GM12878 (cell line): Measurements from ENCODE around the gene UBASH3B. TPM values are rescaled to one million over a fixed set of nuclear protein-coding genes. Genes with fewer than 3 reads are reported as not detected.

Experiments
- ATAC-seq: fragments of 200-7000 bp; cut with Tn5 transposase; 3 replicates; pipeline ENCODE4 v1.9.1; 2020; ENCODE audit warnings: mild to moderate bottlenecking, moderate library complexity
- BruUV-seq: library from RNA; stranded (reverse); fragments of 400-500 nt; replicated peaks from 2 replicates; lab custom pipeline; 2021; lab: Mats Ljungman, UMichigan
- CTCF ChIA-PET: fragments of 300-600 bp; sonication (Branson Sonifier 250); formaldehyde crosslinking; extraction: SDS; loops from one replicate; lab custom pipeline; 2021; ENCODE audit warnings: inconsistent platforms; lab: Yijun Ruan, JAX
- POLR2A ChIA-PET: fragments of 350-600 bp; formaldehyde crosslinking; extraction: SDS; loops from one replicate; lab custom pipeline; 2021; ENCODE audit warnings: inconsistent platforms; lab: Charles Lee
- RAD21 ChIA-PET: fragments of 300-600 bp; sonication (Branson Sonifier 250); formaldehyde crosslinking; loops from one replicate; lab custom pipeline; 2023; ENCODE audit warnings: antibody characterized with exemption; ENCODE audit not compliant: unreplicated experiment; lab: Charles Lee
- SMC1A ChIA-PET: fragments of 300-600 bp; sonication (Branson Sonifier 250); formaldehyde crosslinking; loops from one replicate; lab custom pipeline; 2023; ENCODE audit not compliant: unreplicated experiment, uncharacterized antibody; lab: Charles Lee
- DNase-seq: peaks from one replicate; pipeline ENCODE4 v3.0.0-alpha.2; 2011; ENCODE audit warnings: low read depth, low spot score
- FAIRE-seq: peaks from 3 replicates; lab custom pipeline; 2011; peaks lifted over from hg19 to GRCh38; lab: Jason Lieb, UNC
- H2AFZ ChIP-seq: 2 replicates; pipeline ENCODE4 v1.6.0; 2011; ENCODE audit warnings: low read depth, low read length, control low read depth; ENCODE audit not compliant: control insufficient read depth
- H3K27ac ChIP-seq: 2 replicates; pipeline ENCODE4 v1.5.1; 2011; ENCODE audit warnings: control low read depth; ENCODE audit not compliant: control insufficient read depth, insufficient read depth
- H3K27me3 ChIP-seq, 2 experiments: replicated peaks in 1 of 2; 2 replicates each; pipeline versions ENCODE4 v1.6.0 to v1.6.1; 2011; ENCODE audit warnings: low read length in 1 of 2; ENCODE audit not compliant: control insufficient read depth in 2 of 2, insufficient read depth in 2 of 2
- H3K36me3 ChIP-seq, 2 experiments: 2 replicates each; pipeline ENCODE4 v1.5.1; 2011; ENCODE audit warnings: low read length in 1 of 2; ENCODE audit not compliant: control insufficient read depth in 2 of 2, insufficient read depth in 2 of 2
- H3K4me1 ChIP-seq: 2 replicates; pipeline ENCODE4 v1.6.1; 2011; ENCODE audit warnings: mild to moderate bottlenecking, low read length, moderate library complexity, mixed read lengths; ENCODE audit not compliant: control insufficient read depth, insufficient read depth
- H3K4me2 ChIP-seq: 2 replicates; pipeline ENCODE4 v1.6.0; 2011; ENCODE audit warnings: control low read depth; ENCODE audit not compliant: control insufficient read depth, insufficient read depth
- H3K4me3 ChIP-seq: fragments of 200-600 bp; sonication (generic); 2 replicates; pipeline ENCODE4 v1.5.1; 2016
- H3K79me2 ChIP-seq: 2 replicates; pipeline ENCODE4 v1.6.0; 2011; ENCODE audit warnings: low read length; ENCODE audit not compliant: control insufficient read depth, insufficient read depth
- H3K9ac ChIP-seq: 2 replicates; pipeline ENCODE4 v1.8.0; 2011; ENCODE audit warnings: low read length, control low read depth, mixed read lengths; ENCODE audit not compliant: control insufficient read depth, insufficient read depth
- H3K9me3 ChIP-seq: replicated peaks from 3 replicates; pipeline ENCODE4 v1.5.1; 2011; ENCODE audit warnings: mild to moderate bottlenecking, low read length; ENCODE audit not compliant: control insufficient read depth, insufficient read depth
- H4K20me1 ChIP-seq: 2 replicates; pipeline ENCODE4 v1.6.0; 2011; ENCODE audit not compliant: control insufficient read depth, insufficient read depth
- CEBPZ ChIP-seq: fragments of 150-350 bp; IDR thresholded peaks from 2 replicates; pipeline ENCODE4 v1.6.1; 2016; ENCODE audit warnings: low read depth, low read length
- CHD4 ChIP-seq: fragments of 200-600 bp; sonication (generic); IDR thresholded peaks from 2 replicates; pipeline ENCODE4 v1.6.1; 2016; ENCODE audit warnings: mild to moderate bottlenecking
- FOXM1 ChIP-seq: IDR thresholded peaks from 2 replicates; pipeline ENCODE4 v1.6.1; 2012; ENCODE audit warnings: low read depth, mild to moderate bottlenecking, inconsistent platforms, low read length, moderate library complexity
- GATAD2B ChIP-seq: fragments of 450-650 bp; conservative IDR thresholded peaks from 2 replicates; pipeline ENCODE4 v1.6.1; 2017; ENCODE audit warnings: low read depth, mild to moderate bottlenecking, moderate library complexity
- MEF2A ChIP-seq: IDR thresholded peaks from 2 replicates; pipeline ENCODE4 v1.6.1; 2011; ENCODE audit warnings: low read depth, mild to moderate bottlenecking, low read length, moderate library complexity; ENCODE audit not compliant: insufficient read depth
- MEF2B ChIP-seq: fragments of 450-650 bp; IDR thresholded peaks from 2 replicates; pipeline ENCODE4 v1.6.1; 2018; ENCODE audit warnings: mild to moderate bottlenecking, moderate library complexity; ENCODE audit not compliant: partially characterized antibody, poor library complexity, severe bottlenecking
- MTA2 ChIP-seq: fragments of 450-650 bp; IDR thresholded peaks from 2 replicates; pipeline ENCODE4 v1.6.1; 2016; ENCODE audit warnings: low read depth, mild to moderate bottlenecking, moderate library complexity
- NFIC ChIP-seq: IDR thresholded peaks from 2 replicates; pipeline ENCODE4 v1.6.1; 2012; ENCODE audit warnings: low read depth, mild to moderate bottlenecking, inconsistent platforms, low read length, moderate library complexity
- NFYB ChIP-seq: IDR thresholded peaks from 2 replicates; pipeline ENCODE4 v1.6.1; 2011; ENCODE audit warnings: low read depth, mild to moderate bottlenecking, low read length, improper control_type of control experiment, moderate library complexity; ENCODE audit not compliant: insufficient read depth
- NRF1 ChIP-seq: conservative IDR thresholded peaks from 2 replicates; pipeline ENCODE4 v1.6.1; 2011; ENCODE audit warnings: mild to moderate bottlenecking, low read depth, low read length, improper control_type of control experiment
- POLR2AphosphoS2 ChIP-seq: IDR thresholded peaks from 2 replicates; pipeline ENCODE4 v1.6.1; 2011; ENCODE audit warnings: low read depth, mild to moderate bottlenecking, low read length, improper control_type of control experiment, moderate library complexity
- PRDM15 ChIP-seq: fragments of 450-650 bp; formaldehyde crosslinking; IDR thresholded peaks from 2 replicates; pipeline ENCODE4 v1.4.0; 2020; ENCODE audit warnings: mild to moderate bottlenecking, moderate library complexity
- SP1 ChIP-seq: IDR thresholded peaks from one replicate; pipeline ENCODE4 v1.6.1; 2011; ENCODE audit warnings: low read depth, low read length
- TARDBP ChIP-seq: IDR thresholded peaks from 2 replicates; pipeline ENCODE4 v1.6.1; 2016; ENCODE audit warnings: borderline replicate concordance
- ZNF207 ChIP-seq: fragments of 450-650 bp; IDR thresholded peaks from 2 replicates; pipeline ENCODE4 v1.6.1; 2014; ENCODE audit warnings: antibody characterized with exemption, mild to moderate bottlenecking, borderline replicate concordance
- ZNF217 ChIP-seq: fragments of 450-650 bp; IDR thresholded peaks from 2 replicates; pipeline ENCODE4 v1.6.1; 2017; ENCODE audit warnings: antibody characterized with exemption, mild to moderate bottlenecking
- WGBS: methylation state at CpG from one replicate; pipeline ENCODE4 v1.1.6; 2016; ENCODE audit warnings: low lambda C conversion rate; ENCODE audit not compliant: insufficient replicate concordance, insufficient coverage; ENCODE audit errors: missing lambda C conversion rate; 5-methylcytosine and 5-hydroxymethylcytosine counted together
- in situ Hi-C: fragments of 300-500 bp; cut with MboI; formaldehyde crosslinking; loops from 9 replicates; pipeline ENCODE4 v1.14.3; 2018; ENCODE audit warnings: mixed read lengths
- intact Hi-C: fragments of 100-400 bp; cut with micrococcal nuclease; formaldehyde crosslinking; loops from one replicate; pipeline ENCODE4 v1.14.2; 2022; ENCODE audit not compliant: unreplicated experiment
- polyA plus RNA-seq, 11 experiments: library from polyadenylated mRNA; depleted of rRNA in 4 of 11; unstranded in 6 of 11; stranded (reverse) in 5 of 11; fragments of >200 nt; fragmentation: Nextera tagmentation in 4 of 11; fragmentation: Illumina TruSeq in 1 of 11; extraction: Ambion mirVana in 4 of 11; extraction: Trizol in 1 of 11; gene quantifications; 1 replicate in 1 of 11; 2 replicates in 10 of 11; pipeline versions ENCODE4 v1.2.1 to v1.2.3, GENCODE V29; 2011 to 2016; ENCODE audit warnings: inconsistent platforms in 2 of 11, missing spikeins in 2 of 11, low read depth in 1 of 11
- total RNA-seq, 4 experiments: library from RNA; depleted of rRNA in 3 of 4; stranded (reverse); fragments of >200 nt in 3 of 4; fragmentation: Illumina TruSeq in 1 of 4; extraction: Trizol in 1 of 4; gene quantifications; 2 replicates each; pipeline versions ENCODE4 v1.2.1 to v1.2.3, GENCODE V29; 2013 to 2021

Gene UBASH3B
- total and polyA plus RNA-seq, 10 of the 15 experiments (the other 5 are each of a cell fraction or from before 2014, with no cell fraction given), result 0.18 to 3.3 (median 0.57) TPM

- ChIA-PET SMC1A (interaction anchor here (0.9 to 5.6 kb wide), 10 partner anchors 13 to 37 kb away, joined by 3 to 138 read pairs (median 26); no protein-coding TSS in a partner anchor), POLR2A (interaction anchor here (0.6 to 2.2 kb wide), 7 partner anchors 15 to 1602 kb away, joined by 3 to 8 read pairs (median 4); no protein-coding TSS in a partner anchor), CTCF (interaction anchor here (0.6 to 5.4 kb wide), 16 partner anchors 10 to 248 kb away, joined by 3 to 108 read pairs (median 6); no protein-coding TSS in a partner anchor), RAD21 (interaction anchor here (0.6 to 5.4 kb wide), 12 partner anchors 9 to 54 kb away, joined by 3 to 74 read pairs (median 10); no protein-coding TSS in a partner anchor)
- H3K4me2 ChIP-seq, result no peak overlapping the region
- in situ Hi-C loops, result no loop called here
- H3K9ac ChIP-seq, result no peak overlapping the region
- ATAC-seq (peak; percentile 45), DNase-seq (no peak), FAIRE-seq (no peak)
- no TSS peak for BruUV-seq
- no peak overlapping the region for H3K4me3 ChIP-seq
- no peak overlapping the region for H2AFZ ChIP-seq
- no peaks in the 10 kb centered on the region for H4K20me1 ChIP-seq
- H3K4me1 ChIP-seq, result no peaks in the 10 kb centered on the region
- H3K27ac ChIP-seq, result no peak overlapping the region
- no peaks in the 10 kb centered on the region for H3K9me3 ChIP-seq
- no peaks in the 10 kb centered on the region for H3K36me3 ChIP-seq
- no peaks in the 10 kb centered on the region for H3K79me2 ChIP-seq
- WGBS, result 43% methylated on average over 7 of the region's 7 CpGs
- H3K27me3 ChIP-seq, result no peaks in the 10 kb centered on the region
- intact Hi-C loops, result no loop called here
- no peak for TF ChIP-seq FOXM1
- no peak for TF ChIP-seq NRF1
- TF ChIP-seq NFIC, result no peak
- TF ChIP-seq SP1, result no peak
- no peak for TF ChIP-seq MEF2B
- TF ChIP-seq CEBPZ, result no peak
- TF ChIP-seq ZNF207, result no peak
- TF ChIP-seq MTA2, result no peak
- TF ChIP-seq POLR2AphosphoS2, result no peak
- TF ChIP-seq PRDM15, result no peak
- no peak for TF ChIP-seq NFYB
- no peak for TF ChIP-seq MEF2A
- TF ChIP-seq ZNF217, result no peak
- TF ChIP-seq GATAD2B, result no peak
- no peak for TF ChIP-seq TARDBP
- no peak for TF ChIP-seq CHD4
Measured at GRCh38 chr11:122833846-122834464, 178.4 kb downstream of the UBASH3B start.
